HG03039 (cell line): ENCODE results near the gene MAP3K14.
"Not testable (repeated sequence)": the region's sequence is repeated elsewhere in the genome, so short reads cannot be mapped to it uniquely, and the experiment has no call there.

Source experiments
- ATAC-seq: cut with Tn5 transposase; IDR thresholded peaks from one replicate; pipeline ENCODE4 v1.9.1; 2021; ENCODE audit warnings: mild to moderate bottlenecking, moderate library complexity; ENCODE audit not compliant: unreplicated experiment

MAP3K14 gene

GRCh38 chr17:45316434-45317110 is at the start of gene MAP3K14:
Gene MAP3K14, minus strand, starts transcription at chr17:45317020. Its CDS starts 26,275 bp downstream, at chr17:45290745.
- peak; percentile 21 for ATAC-seq

- no peak for ATAC-seq
These were observed 49.2 kb upstream of the MAP3K14 start for GRCh38 chr17:45366049-45366448.

GRCh38 chr17:45364531-45365390 is 47.9 kb upstream of the MAP3K14 start:
- no peak for ATAC-seq

- no peak for ATAC-seq
These were observed 46.7 kb upstream of the MAP3K14 start for GRCh38 chr17:45363498-45363897.

GRCh38 chr17:45361976-45362375 is 45.2 kb upstream of the MAP3K14 start:
- ATAC-seq = no peak

GRCh38 chr17:45361451-45361850 is 44.6 kb upstream of the MAP3K14 start:
- ATAC-seq = no peak

GRCh38 chr17:45357364-45357997 is 40.7 kb upstream of the MAP3K14 start:
- ATAC-seq = no peak

- no peak for ATAC-seq
These were observed 38.3 kb upstream of the MAP3K14 start for GRCh38 chr17:45355087-45355486.

GRCh38 chr17:45353043-45353442 is 36.2 kb upstream of the MAP3K14 start:
- ATAC-seq = no peak

- ATAC-seq = no peak
These were observed 35.0 kb upstream of the MAP3K14 start for GRCh38 chr17:45351831-45352230.

- ATAC-seq = no peak
These were observed 30.6 kb upstream of the MAP3K14 start for GRCh38 chr17:45347444-45347843.

GRCh38 chr17:45346216-45347015 is 29.6 kb upstream of the MAP3K14 start:
- ATAC-seq = no peak

GRCh38 chr17:45345554-45346215 is 28.9 kb upstream of the MAP3K14 start:
- no peak for ATAC-seq

- ATAC-seq = no peak
These were observed 28.4 kb upstream of the MAP3K14 start for GRCh38 chr17:45345246-45345553.

- not testable (repeated sequence) for ATAC-seq
These were observed 27.3 kb upstream of the MAP3K14 start for GRCh38 chr17:45343967-45344664.

- ATAC-seq = no peak
These were observed 26.2 kb upstream of the MAP3K14 start for GRCh38 chr17:45342871-45343526.

GRCh38 chr17:45342306-45342705 is 25.5 kb upstream of the MAP3K14 start:
- ATAC-seq = no peak

GRCh38 chr17:45341533-45342158 is 24.8 kb upstream of the MAP3K14 start:
- ATAC-seq = no peak
